Esophagus (tissue), 2 donors: ENCODE data around the gene KDR. TPM values are rescaled to one million over a fixed set of nuclear protein-coding genes. Genes with fewer than 3 reads are reported as not detected.

Experiments used
- H3K27ac ChIP-seq, 2 donors: one replicate each; pipeline ENCODE4 v1.5.1; 2013; ENCODE audit warnings: low read depth in 2 of 2, mild to moderate bottlenecking in 2 of 2, inconsistent platforms in 1 of 2, low read length in 1 of 2, moderate library complexity in 1 of 2
- H3K27me3 ChIP-seq, 2 donors: one replicate each; pipeline ENCODE4 v1.6.1; 2013; ENCODE audit warnings: low read length in 2 of 2, control low read depth in 1 of 2, mild to moderate bottlenecking in 1 of 2; ENCODE audit not compliant: insufficient read depth in 2 of 2, control insufficient read depth in 1 of 2
- H3K36me3 ChIP-seq, 2 donors: one replicate each; pipeline ENCODE4 v1.6.1; 2013; ENCODE audit warnings: low read length in 1 of 2; ENCODE audit not compliant: control insufficient read depth in 2 of 2, insufficient read depth in 2 of 2
- H3K4me1 ChIP-seq, 2 donors: one replicate each; pipeline ENCODE4 v1.6.1; 2013; ENCODE audit warnings: low read length in 1 of 2; ENCODE audit not compliant: control insufficient read depth in 2 of 2, insufficient read depth in 2 of 2
- H3K4me3 ChIP-seq, 2 donors: one replicate each; pipeline ENCODE4 v1.5.1; 2013; ENCODE audit warnings: low read length in 2 of 2, mild to moderate bottlenecking in 2 of 2, low read depth in 1 of 2, moderate library complexity in 1 of 2
- H3K9me3 ChIP-seq, 2 donors: one replicate each; pipeline ENCODE4 v1.6.1; 2013; ENCODE audit warnings: mild to moderate bottlenecking in 2 of 2, low read depth in 1 of 2, low read length in 1 of 2, moderate library complexity in 1 of 2; ENCODE audit not compliant: control insufficient read depth in 2 of 2, insufficient read depth in 1 of 2
- WGBS, 2 donors: extraction: QIAGEN DNeasy Blood & Tissue Kit; methylation state at CpG; one replicate each; pipeline ENCODE4 v1.1.7; 2013; 5-methylcytosine and 5-hydroxymethylcytosine counted together
- polyA plus RNA-seq, 2 donors: library from polyadenylated mRNA; stranded (reverse); fragments of 200-250 nt; gene quantifications; one replicate each; pipeline ENCODE4 v1.2.3, GENCODE V29; 2013
- donor health status: healthy with polysubstance abuse.
- donor health status: Bipolar disorder and iron deficiency.

KDR gene
- polyA plus RNA-seq, 2 donors, result 1.2 to 2.5 TPM

GRCh38 chr4:55110131-55110530 lies 15.3 kb downstream of the KDR start:
- no peaks in the 10 kb centered on the region for H3K27me3 ChIP-seq
- WGBS, 2 donors, result 62 to 66% methylated on average over 8 of the region's 8 CpGs

GRCh38 chr4:55107054-55107453 lies 18.3 kb downstream of the KDR start:
- no peak overlapping the region for H3K4me3 ChIP-seq
- 79% methylated on average over 3 of the region's 3 CpGs for WGBS, 2 donors
- H3K27ac ChIP-seq, result no peak overlapping the region
- no peaks in the 10 kb centered on the region for H3K36me3 ChIP-seq
- peaks cover 0 to 1% of the 10 kb centered on the region in 2 donors for H3K4me1 ChIP-seq
- H3K27me3 ChIP-seq, result no peaks in the 10 kb centered on the region
- H3K9me3 ChIP-seq, result no peaks in the 10 kb centered on the region

More at GRCh38 chr4:55110131-55110530, 15.3 kb downstream of the KDR start:
- Histone ChIP-seq H3K36me3 (no peaks in the 10 kb centered on the region), H3K4me3 (no peak overlapping the region), H3K4me1 (peaks cover 0 to 1% of the 10 kb centered on the region in 2 donors), H3K9me3 (no peaks in the 10 kb centered on the region), H3K27ac (no peak overlapping the region)

- no peak overlapping the region for H3K4me3 ChIP-seq
- no peaks in the 10 kb centered on the region for H3K9me3 ChIP-seq
- no peaks in the 10 kb centered on the region for H3K36me3 ChIP-seq
- 86 to 88% methylated on average over 3 of the region's 3 CpGs for WGBS, 2 donors
- H3K4me1 ChIP-seq, result peaks cover 0 to 1% of the 10 kb centered on the region in 2 donors
- H3K27me3 ChIP-seq, result no peaks in the 10 kb centered on the region
- H3K27ac ChIP-seq, result no peak overlapping the region
These were observed 22.2 kb downstream of the KDR start for GRCh38 chr4:55103224-55103623.

DNA sequence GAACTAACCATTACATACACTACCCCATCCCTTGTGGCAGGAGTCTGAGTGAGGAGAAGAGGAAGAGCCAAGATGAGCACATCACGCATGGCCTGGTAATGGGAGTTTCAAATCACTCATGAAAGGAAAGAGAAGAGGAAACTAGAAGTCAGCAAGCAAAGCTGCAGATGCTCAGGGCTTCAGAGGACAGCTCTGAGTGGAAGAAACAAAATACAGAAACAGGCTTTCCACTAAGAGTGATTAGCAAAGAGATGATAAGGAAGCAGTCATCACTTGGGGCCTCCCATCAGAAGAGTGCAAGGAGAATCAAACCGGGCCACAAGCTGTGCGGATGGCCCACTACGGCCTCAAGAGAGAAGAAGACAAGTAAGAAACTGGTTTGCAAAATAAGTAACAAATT lies 25.6 kb downstream of the KDR start:
- Histone ChIP-seq H3K36me3 (no peaks in the 10 kb centered on the region), H3K27me3 (no peaks in the 10 kb centered on the region), H3K27ac (no peak overlapping the region), H3K4me3 (no peak overlapping the region), H3K9me3 (no peaks in the 10 kb centered on the region), H3K4me1 (no peaks in the 10 kb centered on the region)
- WGBS, 2 donors, result 93 to 94% methylated on average over 4 of the region's 4 CpGs

GRCh38 chr4:55098456-55099204 lies 26.8 kb downstream of the KDR start:
- Histone ChIP-seq H3K27me3 (no peaks in the 10 kb centered on the region), H3K4me1 (no peaks in the 10 kb centered on the region), H3K27ac (no peak overlapping the region), H3K36me3 (no peaks in the 10 kb centered on the region), H3K9me3 (no peaks in the 10 kb centered on the region), H3K4me3 (no peak overlapping the region)
- WGBS, 2 donors, result 86 to 88% methylated on average over 10 of the region's 10 CpGs

- Histone ChIP-seq H3K4me3 (no peak overlapping the region), H3K36me3 (no peaks in the 10 kb centered on the region), H3K27me3 (no peaks in the 10 kb centered on the region), H3K9me3 (no peaks in the 10 kb centered on the region), H3K4me1 (no peaks in the 10 kb centered on the region), H3K27ac (no peak overlapping the region)
- WGBS, 2 donors, result 81 to 88% methylated on average over 4 of the region's 4 CpGs
These were observed 28.8 kb downstream of the KDR start for GRCh38 chr4:55096619-55097018.

DNA sequence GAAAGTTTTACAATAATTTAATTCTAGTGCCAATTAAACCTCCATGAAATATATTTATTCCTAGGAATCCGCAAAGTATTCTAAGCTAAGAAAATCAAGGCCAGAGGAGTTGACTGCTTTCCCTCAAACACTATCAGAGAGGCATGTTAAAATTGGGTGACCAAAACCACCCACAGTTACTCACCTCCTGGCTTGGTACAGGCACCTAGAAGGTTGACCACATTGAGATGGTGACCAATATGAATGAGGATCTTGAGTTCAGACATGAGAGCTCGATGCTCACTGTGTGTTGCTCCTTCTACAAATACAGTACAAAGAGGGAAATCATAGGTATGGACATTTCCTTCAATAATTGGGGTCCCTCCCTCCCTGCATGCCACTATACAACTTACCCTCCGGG lies 29.4 kb downstream of the KDR start:
- no peaks in the 10 kb centered on the region for H3K9me3 ChIP-seq
- no peak overlapping the region for H3K27ac ChIP-seq
- no peaks in the 10 kb centered on the region for H3K36me3 ChIP-seq
- H3K4me1 ChIP-seq, result no peaks in the 10 kb centered on the region
- H3K27me3 ChIP-seq, result no peaks in the 10 kb centered on the region
- H3K4me3 ChIP-seq, result no peak overlapping the region
- WGBS, 2 donors, result 83% methylated on average over 3 of the region's 3 CpGs

DNA sequence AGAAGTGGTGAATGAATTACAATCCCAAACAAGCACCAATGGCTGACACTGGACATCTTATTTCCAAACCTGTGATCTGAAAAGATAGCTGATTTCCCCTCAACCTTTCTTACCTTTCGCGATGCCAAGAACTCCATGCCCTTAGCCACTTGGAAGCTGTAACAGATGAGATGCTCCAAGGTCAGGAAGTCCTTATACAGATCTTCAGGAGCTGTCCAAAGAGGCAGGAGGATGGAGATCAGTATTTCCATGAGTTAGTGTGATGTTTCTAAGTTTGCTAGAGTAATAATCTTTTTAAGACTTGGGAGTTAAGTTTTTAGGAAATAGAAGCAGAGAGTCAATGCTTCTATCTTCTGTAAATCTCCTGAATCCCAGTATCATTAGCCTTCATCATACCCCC lies 32.9 kb downstream of the KDR start:
- no peaks in the 10 kb centered on the region for H3K4me1 ChIP-seq
- H3K27ac ChIP-seq, result no peak overlapping the region
- no peak overlapping the region for H3K4me3 ChIP-seq
- H3K9me3 ChIP-seq, result no peaks in the 10 kb centered on the region
- no peaks in the 10 kb centered on the region for H3K36me3 ChIP-seq
- 95 to 97% methylated on average over 2 of the region's 2 CpGs for WGBS, 2 donors
- H3K27me3 ChIP-seq, result no peaks in the 10 kb centered on the region

DNA sequence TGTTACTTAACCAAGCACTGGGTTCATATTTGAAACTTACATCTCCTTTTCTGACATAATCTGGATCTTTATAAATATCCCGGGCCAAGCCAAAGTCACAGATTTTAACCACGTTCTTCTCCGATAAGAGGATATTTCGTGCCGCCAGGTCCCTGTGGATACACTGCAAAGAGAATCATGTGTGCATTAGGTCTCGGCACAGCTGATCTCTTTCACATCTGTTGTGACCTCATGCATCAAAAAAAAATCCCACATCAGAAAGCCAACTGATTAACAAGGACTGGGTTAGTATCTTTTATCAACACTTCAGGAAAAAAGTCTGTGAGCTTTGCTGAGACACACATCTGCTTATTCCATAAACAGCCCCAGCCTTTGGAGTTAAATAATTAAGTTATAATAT lies 35.5 kb downstream of the KDR start:
- Histone ChIP-seq H3K4me1 (peaks cover 0 to 2% of the 10 kb centered on the region in 2 donors), H3K36me3 (no peaks in the 10 kb centered on the region), H3K4me3 (no peak overlapping the region), H3K27me3 (no peaks in the 10 kb centered on the region), H3K27ac (no peak overlapping the region), H3K9me3 (no peaks in the 10 kb centered on the region)
- WGBS, 2 donors, result 85% methylated on average over 6 of the region's 6 CpGs

GRCh38 chr4:55087913-55088260 lies 37.5 kb downstream of the KDR start:
- Histone ChIP-seq H3K27ac (no peak overlapping the region), H3K4me3 (no peak overlapping the region), H3K36me3 (no peaks in the 10 kb centered on the region), H3K9me3 (no peaks in the 10 kb centered on the region), H3K4me1 (peaks cover 0 to 2% of the 10 kb centered on the region in 2 donors), H3K27me3 (no peaks in the 10 kb centered on the region)
- WGBS, 2 donors, result 37 to 40% methylated on average over 1 of the region's 1 CpG
